HG02884 (cell line): ENCODE measurements around the gene BHMT.
"Not testable (repeated sequence)": the region's sequence is repeated elsewhere in the genome, so short reads cannot be mapped to it uniquely, and the experiment has no call there.

Experiments
- ATAC-seq: cut with Tn5 transposase; IDR thresholded peaks from one replicate; pipeline ENCODE4 v1.9.1; 2021; ENCODE audit warnings: mild to moderate bottlenecking, moderate library complexity; ENCODE audit not compliant: unreplicated experiment

The BHMT gene

GRCh38 chr5:79109527-79110492 is 1.8 kb upstream of the BHMT start:
- ATAC-seq = no peak

GRCh38 chr5:79111960-79112702 is 522 bp downstream of the BHMT start:
- no peak for ATAC-seq

DNA sequence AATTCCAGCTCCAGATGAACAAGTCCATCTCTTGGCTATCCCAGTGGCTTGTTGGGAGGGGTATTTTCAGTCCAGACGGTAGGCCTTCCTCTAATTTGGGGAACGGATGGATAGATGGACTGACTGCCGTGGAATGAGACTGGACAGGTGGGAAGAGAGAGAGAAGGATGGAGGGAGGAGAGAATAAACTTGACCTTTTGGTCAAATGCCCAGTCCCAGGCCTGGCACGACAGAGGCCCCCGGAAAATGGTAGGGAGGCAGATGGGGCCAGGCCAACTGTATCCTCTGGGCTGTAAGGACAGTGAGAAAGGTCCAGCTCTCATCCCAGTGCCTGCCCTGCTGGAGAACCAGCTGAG is 1.1 kb downstream of the BHMT start:
- ATAC-seq = no peak

DNA sequence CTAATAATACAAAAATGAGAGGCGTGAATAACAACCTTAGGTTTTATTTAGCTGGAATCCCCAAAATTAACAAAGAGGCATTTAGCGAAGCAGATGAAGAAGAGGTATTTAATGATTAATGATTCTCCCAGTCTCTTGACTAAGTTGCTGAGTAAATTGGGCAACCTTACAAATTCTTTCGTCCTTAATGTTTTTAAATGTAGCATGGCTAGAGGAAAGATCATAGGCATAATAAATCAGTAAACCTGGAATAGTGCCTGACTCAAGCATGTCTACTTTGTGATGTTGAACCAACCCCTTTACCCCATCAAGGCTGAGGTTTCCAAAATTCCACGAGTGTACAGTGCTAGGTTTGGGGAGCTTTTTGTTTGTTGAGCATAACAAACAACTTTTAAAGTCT is 7.9 kb downstream of the BHMT start:
- no peak for ATAC-seq

DNA sequence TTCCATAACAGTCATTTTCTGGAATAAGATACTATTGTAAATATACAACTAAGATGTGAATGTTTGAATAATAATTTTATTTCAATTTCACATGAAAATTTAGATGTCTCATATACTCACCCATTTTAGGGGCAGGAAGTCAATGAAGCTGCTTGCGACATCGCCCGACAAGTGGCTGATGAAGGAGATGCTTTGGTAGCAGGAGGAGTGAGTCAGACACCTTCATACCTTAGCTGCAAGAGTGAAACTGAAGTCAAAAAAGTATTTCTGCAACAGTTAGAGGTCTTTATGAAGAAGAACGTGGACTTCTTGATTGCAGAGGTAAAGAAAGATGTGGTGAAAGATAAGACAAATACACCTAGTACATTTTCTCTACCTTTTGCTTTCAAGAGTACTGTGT is 8.6 kb downstream of the BHMT start:
- ATAC-seq = no peak

- ATAC-seq = no peak
Observed at GRCh38 chr5:79122973-79123372, 11.4 kb downstream of the BHMT start.

DNA sequence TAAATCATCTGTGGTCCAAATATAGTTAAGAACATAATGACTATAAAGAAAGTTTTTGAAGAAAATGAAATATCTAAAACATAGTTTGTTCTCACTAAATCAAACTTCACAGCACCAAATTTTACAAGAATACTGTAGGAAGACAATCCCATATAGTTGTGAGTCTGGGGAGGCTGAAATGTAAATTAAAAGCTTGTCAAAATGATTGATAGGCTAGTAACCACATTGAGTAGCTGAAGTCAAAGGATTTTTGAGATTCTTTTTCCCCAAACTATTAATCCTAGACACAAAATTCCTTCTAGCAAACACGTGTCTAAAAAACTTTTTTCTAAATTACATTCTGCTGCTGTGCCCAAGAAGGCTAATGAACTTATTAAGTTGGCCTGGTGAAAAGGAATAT is 13.0 kb downstream of the BHMT start:
- ATAC-seq = no peak

GRCh38 chr5:79130781-79131180 is 19.2 kb downstream of the BHMT start:
- ATAC-seq = no peak

GRCh38 chr5:79133121-79133656 is 21.6 kb downstream of the BHMT start:
- ATAC-seq = no peak

GRCh38 chr5:79133657-79134451 is 22.2 kb downstream of the BHMT start:
- no peak for ATAC-seq

- no peak for ATAC-seq
Observed at GRCh38 chr5:79135790-79136553, 24.4 kb downstream of the BHMT start.

GRCh38 chr5:79136618-79137017 is 25.0 kb downstream of the BHMT start:
- no peak for ATAC-seq

GRCh38 chr5:79140553-79140952 is 28.9 kb downstream of the BHMT start:
- ATAC-seq = no peak

- ATAC-seq = no peak
Observed at GRCh38 chr5:79143684-79144379, 32.2 kb downstream of the BHMT start.

DNA sequence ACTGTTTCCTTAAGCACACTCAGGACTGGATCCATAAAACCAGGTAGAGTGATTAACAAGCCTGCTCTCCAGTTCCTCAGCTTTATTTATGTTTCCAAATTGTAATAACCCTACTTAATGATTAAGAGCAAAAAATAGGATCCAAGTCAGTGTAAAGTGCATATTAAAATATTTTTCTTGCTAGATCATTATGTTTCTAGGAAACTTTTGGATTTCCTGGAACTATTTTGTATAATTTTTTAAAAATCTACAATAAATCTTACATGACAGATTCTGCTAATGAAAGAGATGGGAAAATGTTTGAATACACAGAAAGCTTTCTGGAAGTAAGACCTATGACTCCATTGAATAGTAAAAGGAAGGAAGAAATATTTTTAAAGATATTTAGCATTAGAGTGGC is 35.5 kb downstream of the BHMT start:
- no peak for ATAC-seq

- no peak for ATAC-seq
Observed at GRCh38 chr5:79149433-79149832, 37.8 kb downstream of the BHMT start.

DNA sequence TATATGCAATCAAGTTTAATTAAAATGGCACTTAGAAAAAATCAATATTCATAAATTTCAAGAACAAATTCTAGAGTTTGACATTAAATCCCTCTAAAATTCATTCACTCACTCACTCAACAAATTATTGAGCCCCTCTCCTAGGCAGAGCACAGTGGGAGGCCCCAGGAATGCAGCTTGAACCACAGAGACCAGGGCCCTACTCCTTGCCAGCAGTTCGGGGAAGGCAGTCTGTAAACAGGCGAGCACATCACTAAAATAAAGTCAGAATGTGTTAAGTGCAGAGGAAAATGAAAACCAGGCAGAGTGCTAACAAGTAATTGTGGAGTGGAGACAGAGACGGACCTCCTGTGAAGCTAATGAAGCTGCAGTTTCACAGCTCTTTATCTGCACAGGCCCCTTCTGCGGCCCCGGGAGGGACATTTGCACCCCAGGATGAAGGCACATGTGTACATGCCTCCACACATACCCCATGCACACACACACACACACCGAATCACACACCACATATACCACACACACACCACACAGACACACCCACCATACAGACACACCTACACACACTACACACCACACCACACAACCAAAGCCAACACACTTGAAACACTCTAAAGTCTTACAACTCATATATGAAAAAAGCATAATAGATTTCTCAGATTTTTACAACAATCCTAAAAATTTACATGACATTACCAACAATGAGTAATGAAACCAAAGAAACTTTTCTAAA is 40.5 kb downstream of the BHMT start:
- no peak for ATAC-seq

GRCh38 chr5:79157305-79157704 is 45.7 kb downstream of the BHMT start:
- ATAC-seq = no peak

GRCh38 chr5:79161647-79162046 is 50.0 kb downstream of the BHMT start:
- not testable (repeated sequence) for ATAC-seq
